Mucosa of descending colon (tissue), 3 donors: Measurements from ENCODE around the gene NTNG1. TPM values are rescaled to one million over a fixed set of nuclear protein-coding genes. Genes with fewer than 3 reads are reported as not detected.

ENCODE experiments used
- ATAC-seq: fragments of 200-7000 bp; cut with Tn5 transposase; one replicate; pipeline ENCODE4 v1.9.1; 2020; ENCODE audit warnings: mild to moderate bottlenecking, moderate library complexity
- DNase-seq, 3 donors: peaks; one replicate each; pipeline ENCODE4 v3.0.0-alpha.2; 2020
- H3K36me3 ChIP-seq: fragments of 200-600 bp; one replicate; pipeline ENCODE4 v1.8.0; 2021; ENCODE audit warnings: low read depth, mild to moderate bottlenecking
- H3K4me1 ChIP-seq: fragments of 200-600 bp; one replicate; pipeline ENCODE4 v1.8.0; 2021; ENCODE audit warnings: low read depth, mild to moderate bottlenecking
- H3K4me3 ChIP-seq: fragments of 200-600 bp; one replicate; pipeline ENCODE4 v1.8.0; 2021; ENCODE audit warnings: mild to moderate bottlenecking
- H3K9me3 ChIP-seq: fragments of 200-600 bp; one replicate; pipeline ENCODE4 v1.8.0; 2021; ENCODE audit warnings: mild to moderate bottlenecking
- intact Hi-C, 2 donors: fragments of 100-400 bp; cut with DNase I in 1 of 2; cut with micrococcal nuclease in 1 of 2; formaldehyde crosslinking; loops; one replicate each; pipeline versions ENCODE4 v1.11.0 to v1.11.1; 2022; cut with DNase I, micrococcal nuclease
- total RNA-seq, 3 donors: library from RNA; stranded (reverse); fragmentation: NEBNext Ultra II Directional in 2 of 3; extraction: Animal tissue kit (Norgen Biotek cat#: 25700) in 2 of 3; gene quantifications; one replicate each; pipeline versions ENCODE4 v1.2.1 to v1.2.4, GENCODE V29; 2021 to 2023
- TF ChIP-seq, protein P1 (sequence below): fragments of 200-600 bp; IDR thresholded peaks from one replicate; pipeline ENCODE4 v1.8.0; 2022; ENCODE audit warnings: antibody characterized with exemption, mild to moderate bottlenecking
- donor health status: DM: no; HTN: no; CAD: no; lungs with moderate emphysema.
- donor health status: DM: no; HTN: no; CAD: no.
- donor health status: DM: no; HTN: yes; CAD: no.

The NTNG1 gene
- total RNA-seq, 3 donors from 2014 or later, result 0.23 to 2.5 (median 1.3) TPM

DNA sequence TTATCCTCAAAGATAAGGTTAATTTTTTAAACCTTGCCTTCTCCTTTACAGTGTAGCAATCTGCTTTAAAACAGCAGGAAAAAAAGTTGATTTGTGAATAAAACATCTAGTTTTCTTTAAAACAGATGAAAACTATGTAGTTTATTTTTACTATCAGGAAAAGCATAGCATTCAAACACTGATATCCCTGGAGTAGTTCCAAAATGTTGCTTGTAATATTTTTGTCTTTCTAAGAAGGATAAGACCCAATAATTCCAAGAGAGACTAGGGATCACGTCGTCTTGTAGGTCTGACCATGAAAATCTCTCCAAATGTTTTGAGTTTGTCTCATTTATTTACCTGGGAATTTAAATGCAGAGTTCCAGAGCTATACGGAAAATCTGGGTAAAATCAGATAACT lies 204.0 kb downstream of the NTNG1 start:
- TF ChIP-seq, protein P1, sequence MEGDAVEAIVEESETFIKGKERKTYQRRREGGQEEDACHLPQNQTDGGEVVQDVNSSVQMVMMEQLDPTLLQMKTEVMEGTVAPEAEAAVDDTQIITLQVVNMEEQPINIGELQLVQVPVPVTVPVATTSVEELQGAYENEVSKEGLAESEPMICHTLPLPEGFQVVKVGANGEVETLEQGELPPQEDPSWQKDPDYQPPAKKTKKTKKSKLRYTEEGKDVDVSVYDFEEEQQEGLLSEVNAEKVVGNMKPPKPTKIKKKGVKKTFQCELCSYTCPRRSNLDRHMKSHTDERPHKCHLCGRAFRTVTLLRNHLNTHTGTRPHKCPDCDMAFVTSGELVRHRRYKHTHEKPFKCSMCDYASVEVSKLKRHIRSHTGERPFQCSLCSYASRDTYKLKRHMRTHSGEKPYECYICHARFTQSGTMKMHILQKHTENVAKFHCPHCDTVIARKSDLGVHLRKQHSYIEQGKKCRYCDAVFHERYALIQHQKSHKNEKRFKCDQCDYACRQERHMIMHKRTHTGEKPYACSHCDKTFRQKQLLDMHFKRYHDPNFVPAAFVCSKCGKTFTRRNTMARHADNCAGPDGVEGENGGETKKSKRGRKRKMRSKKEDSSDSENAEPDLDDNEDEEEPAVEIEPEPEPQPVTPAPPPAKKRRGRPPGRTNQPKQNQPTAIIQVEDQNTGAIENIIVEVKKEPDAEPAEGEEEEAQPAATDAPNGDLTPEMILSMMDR, result no peak
- DNase-seq (no peak), ATAC-seq (no peak)
- Histone ChIP-seq H3K36me3 (no peaks in the 10 kb centered on the region), H3K4me3 (no peak overlapping the region), H3K4me1 (no peaks in the 10 kb centered on the region), H3K9me3 (no peaks in the 10 kb centered on the region)
- intact Hi-C loops, result no loop called here

DNA sequence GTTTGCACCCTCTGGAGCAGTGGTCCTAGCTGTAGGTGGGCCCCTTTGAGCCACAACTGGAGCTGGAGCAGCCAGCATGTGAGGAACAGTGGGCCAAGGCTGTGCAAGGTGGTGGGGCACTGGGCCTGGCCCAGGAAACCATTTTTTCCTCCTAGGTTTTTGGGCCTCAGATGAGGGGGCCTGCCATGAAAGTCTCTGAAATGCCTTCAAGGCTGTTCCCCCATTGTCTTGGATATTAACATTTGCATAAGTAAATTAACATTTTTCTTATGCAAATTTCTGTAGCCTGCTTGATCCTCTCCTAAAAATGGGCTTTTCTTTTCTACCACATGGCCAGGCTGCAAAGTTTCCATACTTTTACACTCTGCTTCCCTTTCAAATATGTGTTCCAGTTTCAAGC lies 212.0 kb downstream of the NTNG1 start:
- Histone ChIP-seq H3K9me3 (no peaks in the 10 kb centered on the region), H3K4me1 (no peaks in the 10 kb centered on the region), H3K4me3 (no peak overlapping the region), H3K36me3 (no peaks in the 10 kb centered on the region)
- ATAC-seq (no peak), DNase-seq (no peak)
- TF ChIP-seq, protein P1, result no peak
- intact Hi-C loops, result no loop called here

DNA sequence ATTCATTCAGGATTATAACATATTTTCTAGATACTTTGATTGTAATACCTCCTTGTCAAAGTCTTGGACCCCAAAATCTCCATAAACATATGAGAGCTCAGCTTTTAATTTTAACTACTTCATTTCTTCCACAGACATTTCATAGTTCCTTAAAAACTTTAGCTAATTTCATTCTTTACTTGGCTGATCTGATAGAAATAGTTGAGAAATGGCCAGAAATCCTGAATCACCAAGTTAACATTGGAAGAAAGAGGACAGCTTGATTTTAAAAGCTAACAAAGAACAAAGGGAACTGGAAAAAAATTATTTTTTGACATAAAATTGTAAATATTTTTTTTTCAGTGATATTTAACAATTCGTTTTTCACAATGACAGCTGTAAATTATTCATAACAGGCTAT lies 216.5 kb downstream of the NTNG1 start:
- TF ChIP-seq, protein P1, result no peak
- Histone ChIP-seq H3K4me1 (no peaks in the 10 kb centered on the region), H3K9me3 (no peaks in the 10 kb centered on the region), H3K36me3 (no peaks in the 10 kb centered on the region), H3K4me3 (no peak overlapping the region)
- ATAC-seq (no peak), DNase-seq (no peak)
- intact Hi-C loops, result no loop called here

DNA sequence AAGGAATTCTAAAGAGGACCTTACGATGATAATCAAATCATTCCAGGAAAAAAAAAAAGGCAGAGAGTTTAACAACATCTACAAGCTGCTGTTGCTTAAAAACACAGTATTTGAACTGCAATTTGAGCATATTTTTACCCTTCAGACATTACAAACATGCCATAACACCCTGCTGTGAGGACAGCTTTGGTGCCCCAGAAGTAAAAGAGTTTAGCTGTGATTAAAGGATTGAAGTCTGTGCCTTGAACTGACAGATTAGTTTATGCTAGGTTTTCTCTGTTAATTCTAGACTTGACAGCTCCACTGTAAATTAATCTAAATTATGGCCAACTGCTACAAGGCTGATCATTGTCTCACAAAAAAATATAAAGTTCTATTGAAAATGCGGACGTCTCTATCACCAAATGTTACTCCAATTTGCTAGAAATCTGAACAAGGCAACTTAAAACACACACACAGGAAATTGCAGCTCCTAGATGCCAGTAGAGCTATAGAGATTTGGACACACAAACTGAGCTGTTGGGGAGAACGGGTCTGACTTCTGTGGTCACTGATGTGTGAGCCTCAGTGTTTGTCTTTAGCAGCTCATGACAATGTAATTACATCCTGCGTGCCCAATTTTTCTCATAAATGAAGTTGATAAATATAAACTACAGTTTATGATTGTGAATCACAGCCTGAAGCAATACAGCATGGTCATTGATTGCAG lies 217.9 kb downstream of the NTNG1 start:
- intact Hi-C loops, result no loop called here
- no peak for DNase-seq
- no peaks in the 10 kb centered on the region for H3K36me3 ChIP-seq
- H3K9me3 ChIP-seq, result no peaks in the 10 kb centered on the region
- no peak overlapping the region for H3K4me3 ChIP-seq
- H3K4me1 ChIP-seq, result no peaks in the 10 kb centered on the region
- no peak for ATAC-seq
- TF ChIP-seq, protein P1, result no peak

DNA sequence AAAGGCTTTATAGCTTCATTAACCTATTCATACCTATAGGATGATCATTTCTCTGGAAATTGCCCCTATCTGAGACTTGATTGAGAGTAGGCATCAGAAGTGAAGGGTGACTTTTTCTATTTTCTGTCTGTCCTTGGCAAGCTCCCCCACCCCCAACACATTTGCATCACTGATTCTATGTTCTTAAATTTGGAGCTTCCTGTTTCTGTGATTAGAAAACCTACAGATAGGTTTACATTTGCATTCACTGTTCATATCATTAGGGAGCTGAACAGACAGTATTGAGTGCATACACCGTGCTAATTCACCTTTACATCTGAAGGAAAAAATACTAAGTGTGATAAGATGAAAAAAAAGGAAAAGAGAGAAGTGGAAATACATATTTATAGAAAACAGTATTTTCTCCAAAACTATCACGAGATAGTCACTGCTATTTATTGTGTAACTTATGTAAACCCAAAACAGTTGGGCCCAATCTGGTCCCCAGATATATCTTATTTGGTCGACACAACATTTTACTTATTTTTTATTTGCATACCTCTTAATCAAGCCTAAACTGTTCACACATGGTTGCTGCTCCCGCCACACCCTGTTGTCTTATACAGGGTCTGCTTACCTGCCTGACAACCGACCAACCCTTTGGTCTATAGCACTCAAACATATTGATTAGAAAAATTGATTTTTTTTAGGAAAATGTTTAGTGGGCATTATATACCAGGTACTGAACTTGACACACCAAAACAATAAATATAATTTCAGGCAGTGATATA lies 218.8 kb downstream of the NTNG1 start:
- TF ChIP-seq, protein P1, result no peak
- Histone ChIP-seq H3K4me1 (no peaks in the 10 kb centered on the region), H3K4me3 (no peak overlapping the region), H3K36me3 (no peaks in the 10 kb centered on the region), H3K9me3 (no peaks in the 10 kb centered on the region)
- intact Hi-C loops, result no loop called here
- ATAC-seq (no peak), DNase-seq (no peak)
